Thymus (tissue), 11 donors: ENCODE data around the gene HARBI1. TPM values are rescaled to one million over a fixed set of nuclear protein-coding genes. Genes with fewer than 3 reads are reported as not detected.

Experiments
- DNase-seq, 9 donors: peaks; one replicate each; pipeline ENCODE4 v3.0.0-alpha.2; 2013; ENCODE audit warnings: low spot score in 9 of 9, low read depth in 6 of 9, missing footprints in 1 of 9
- H3K27ac ChIP-seq, 2 donors: one replicate each; pipeline ENCODE4 v1.5.1; 2013; ENCODE audit warnings: control low read depth in 1 of 2, low read depth in 1 of 2, low read length in 1 of 2, mild to moderate bottlenecking in 1 of 2, moderate library complexity in 1 of 2
- H3K27me3 ChIP-seq, 2 donors: one replicate each; pipeline ENCODE4 v1.5.1; 2013; ENCODE audit warnings: low read length in 1 of 2; ENCODE audit not compliant: control insufficient read depth in 2 of 2, insufficient read depth in 1 of 2
- H3K36me3 ChIP-seq, 2 donors: one replicate each; pipeline ENCODE4 v1.5.1; 2013; ENCODE audit warnings: low read length in 1 of 2, mild to moderate bottlenecking in 1 of 2, moderate library complexity in 1 of 2; ENCODE audit not compliant: control insufficient read depth in 2 of 2, insufficient read depth in 2 of 2
- H3K4me1 ChIP-seq, 2 donors: one replicate each; pipeline ENCODE4 v1.5.1; 2013; ENCODE audit warnings: low read length in 2 of 2; ENCODE audit not compliant: control insufficient read depth in 2 of 2, insufficient read depth in 2 of 2
- H3K4me3 ChIP-seq, 2 donors: one replicate each; pipeline ENCODE4 v1.5.1; 2013; ENCODE audit warnings: low read length in 2 of 2, control low read depth in 1 of 2, mild to moderate bottlenecking in 1 of 2
- H3K9me3 ChIP-seq, 2 donors: one replicate each; pipeline ENCODE4 v1.5.1; 2013; ENCODE audit warnings: low read length in 1 of 2, mild to moderate bottlenecking in 1 of 2; ENCODE audit not compliant: control insufficient read depth in 2 of 2, insufficient read depth in 1 of 2
- WGBS: extraction: QIAGEN DNeasy Blood & Tissue Kit; methylation state at CpG from one replicate; pipeline ENCODE4 v1.1.7; 2013; 5-methylcytosine and 5-hydroxymethylcytosine counted together
- polyA plus RNA-seq: library from polyadenylated mRNA; stranded (reverse); fragments of 200-250 nt; gene quantifications from one replicate; pipeline ENCODE4 v1.2.3, GENCODE V29; 2013
- total RNA-seq: library from RNA; stranded (reverse); fragments of 120-200 nt; gene quantifications from one replicate; pipeline ENCODE4 v1.2.4, GENCODE V29; 2013
- donor health status: healthy.

Gene HARBI1
- total and polyA plus RNA-seq, 2 donors, result 3.6 to 4.7 TPM

DNA sequence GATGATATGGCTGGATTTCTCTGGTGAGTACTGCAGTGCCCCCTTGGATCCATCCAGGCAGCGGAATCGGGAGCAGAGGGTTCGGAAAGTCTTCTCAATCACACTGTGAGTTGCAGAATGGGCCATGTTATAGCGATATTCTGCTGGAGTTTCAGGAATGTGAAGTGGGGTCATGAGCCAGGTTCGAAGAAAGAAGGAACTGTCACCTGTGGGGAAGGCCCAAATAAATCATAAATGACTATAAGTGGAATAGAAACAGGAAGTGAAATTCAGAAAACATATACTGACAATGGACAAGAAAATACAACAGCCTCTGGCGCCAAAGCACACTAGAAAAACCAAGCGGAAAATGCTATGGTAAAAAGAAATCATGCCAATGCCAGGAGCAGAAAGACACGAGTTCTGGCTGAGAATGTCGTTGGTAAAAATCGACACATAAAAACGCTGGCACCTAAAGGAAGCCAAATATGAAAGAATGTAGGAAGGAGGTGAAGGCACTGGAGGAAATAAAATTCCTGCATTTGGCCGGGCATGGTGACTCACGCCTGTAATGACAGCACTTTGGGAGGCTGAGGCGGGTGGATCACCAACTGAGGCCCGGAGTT is 13.2 kb downstream of the HARBI1 start:
- Histone ChIP-seq H3K36me3 (peaks cover 4 to 8% of the 10 kb centered on the region in 2 donors), H3K9me3 (no peaks in the 10 kb centered on the region), H3K27me3 (no peaks in the 10 kb centered on the region), H3K4me1 (no peaks in the 10 kb centered on the region), H3K27ac (no peak overlapping the region), H3K4me3 (no peak overlapping the region)
- DNase-seq, result no peak
- WGBS, result 92% methylated on average over 15 of the region's 15 CpGs

DNA sequence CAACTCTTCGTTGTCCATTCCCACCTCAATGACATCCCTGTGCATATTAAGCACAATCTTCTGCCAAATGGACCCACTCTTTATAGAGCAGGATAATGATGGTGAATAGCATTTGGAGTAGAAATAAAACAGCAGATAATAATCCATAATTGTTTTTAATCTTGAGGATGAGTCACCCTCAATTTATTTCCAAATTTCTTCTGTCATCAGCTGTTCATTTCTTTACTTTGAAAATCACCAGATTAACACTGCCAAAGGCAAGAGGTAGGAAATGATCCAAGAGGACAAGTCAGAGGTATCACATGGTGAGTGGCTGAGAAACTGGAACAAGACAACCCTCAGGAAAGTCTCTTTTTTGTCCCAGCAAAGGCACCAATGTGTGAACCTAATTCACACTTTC is 15.9 kb downstream of the HARBI1 start:
- Histone ChIP-seq H3K4me1 (no peaks in the 10 kb centered on the region), H3K4me3 (no peak overlapping the region), H3K36me3 (peaks cover 4 to 8% of the 10 kb centered on the region in 2 donors), H3K27ac (no peak overlapping the region), H3K27me3 (no peaks in the 10 kb centered on the region), H3K9me3 (no peaks in the 10 kb centered on the region)
- no peak for DNase-seq
- WGBS, result 97% methylated on average over 1 of the region's 1 CpG

DNA sequence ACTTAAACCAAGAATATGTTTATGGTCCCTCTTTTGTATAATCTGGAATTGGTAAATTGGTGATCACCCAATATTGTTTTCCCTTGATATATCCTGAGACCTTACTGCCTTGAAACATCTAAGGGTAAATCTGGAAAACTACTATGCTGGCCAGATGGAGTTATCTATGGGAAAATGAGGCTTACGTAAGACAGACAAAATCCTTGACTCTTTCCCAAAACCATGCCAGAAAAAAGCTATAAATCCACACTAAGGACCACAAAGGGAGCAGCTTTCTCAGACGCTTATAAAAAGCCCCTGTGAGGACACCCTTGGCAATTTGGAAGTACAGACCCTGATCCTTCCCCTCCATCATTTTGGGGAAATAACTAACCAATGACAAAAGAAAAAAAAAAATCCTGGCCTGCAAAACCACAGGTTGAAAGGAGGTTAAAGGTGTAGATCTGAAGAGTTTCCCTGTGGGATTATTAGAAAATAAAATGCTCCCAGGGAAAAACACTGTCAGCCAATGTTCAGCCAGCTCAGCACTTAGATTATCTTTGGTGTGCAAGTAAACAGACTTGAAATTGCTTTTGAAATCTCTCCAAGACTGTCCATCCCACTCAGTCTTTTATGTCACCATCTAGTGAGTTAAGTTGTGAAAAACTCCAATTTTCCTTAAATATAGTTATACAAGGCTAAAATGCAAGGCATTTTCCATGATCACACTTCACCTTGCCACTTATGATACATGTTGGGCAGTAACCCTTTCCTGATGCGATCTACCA is 16.6 kb downstream of the HARBI1 start:
- Histone ChIP-seq H3K27ac (no peak overlapping the region), H3K4me1 (no peaks in the 10 kb centered on the region), H3K9me3 (no peaks in the 10 kb centered on the region), H3K27me3 (no peaks in the 10 kb centered on the region), H3K4me3 (no peak overlapping the region), H3K36me3 (peaks cover 4 to 8% of the 10 kb centered on the region in 2 donors)
- no peak for DNase-seq
- 98% methylated on average over 3 of the region's 3 CpGs for WGBS

- no peak overlapping the region for H3K27ac ChIP-seq
These were observed 17.5 kb downstream of the HARBI1 start for GRCh38 chr11:46599340-46600193.

GRCh38 chr11:46597609-46598219 is 19.3 kb downstream of the HARBI1 start:
- WGBS, result 98% methylated on average over 6 of the region's 6 CpGs
- no peaks in the 10 kb centered on the region for H3K27me3 ChIP-seq
- no peaks in the 10 kb centered on the region for H3K9me3 ChIP-seq

More at GRCh38 chr11:46599340-46600193, 17.5 kb downstream of the HARBI1 start:
- no peaks in the 10 kb centered on the region for H3K4me1 ChIP-seq
- H3K27me3 ChIP-seq, result no peaks in the 10 kb centered on the region
- H3K4me3 ChIP-seq, result no peak overlapping the region
- H3K9me3 ChIP-seq, result no peaks in the 10 kb centered on the region
- DNase-seq, result no peak
- H3K36me3 ChIP-seq, result peaks cover 4 to 8% of the 10 kb centered on the region in 2 donors
- 97% methylated on average over 8 of the region's 8 CpGs for WGBS

DNA sequence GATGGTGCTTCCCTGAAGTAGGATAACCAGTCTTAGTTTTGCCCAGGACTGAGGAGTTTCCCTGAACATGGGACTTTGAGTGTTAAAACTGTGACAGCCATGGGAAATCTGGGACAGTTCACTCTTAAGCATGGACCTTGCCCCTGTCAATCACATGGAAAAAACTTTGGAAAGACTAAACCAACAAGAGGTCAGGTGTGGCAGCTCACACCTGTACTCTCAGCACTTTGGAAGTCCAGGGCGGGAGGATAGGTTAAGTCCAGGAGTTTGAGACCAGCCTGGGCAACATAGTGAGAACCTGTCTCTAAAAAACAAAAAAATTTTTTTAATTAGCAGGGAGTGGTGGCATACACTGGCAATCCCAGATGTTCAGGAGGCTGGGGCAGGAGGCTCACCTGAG is 19.9 kb downstream of the HARBI1 start:
- no peaks in the 10 kb centered on the region for H3K9me3 ChIP-seq
- no peak overlapping the region for H3K27ac ChIP-seq
- no peak for DNase-seq
- H3K27me3 ChIP-seq, result no peaks in the 10 kb centered on the region
- no peak overlapping the region for H3K4me3 ChIP-seq
- H3K4me1 ChIP-seq, result peaks cover 13 to 14% of the 10 kb centered on the region in 2 donors
- H3K36me3 ChIP-seq, result no peaks in the 10 kb centered on the region
- 96% methylated on average over 1 of the region's 1 CpG for WGBS

More at GRCh38 chr11:46597609-46598219, 19.3 kb downstream of the HARBI1 start:
- no peak overlapping the region for H3K4me3 ChIP-seq
- peaks cover 9% of the 10 kb centered on the region in 2 donors for H3K4me1 ChIP-seq
- no peak for DNase-seq
- H3K36me3 ChIP-seq, result no peaks in the 10 kb centered on the region
- H3K27ac ChIP-seq, result no peak overlapping the region

- no peak for DNase-seq
- Histone ChIP-seq H3K27me3 (no peaks in the 10 kb centered on the region), H3K4me3 (no peak overlapping the region), H3K27ac (no peak overlapping the region), H3K9me3 (no peaks in the 10 kb centered on the region), H3K4me1 (peaks cover 13 to 21% of the 10 kb centered on the region in 2 donors), H3K36me3 (no peaks in the 10 kb centered on the region)
- 98% methylated on average over 10 of the region's 10 CpGs for WGBS
These were observed 22.2 kb downstream of the HARBI1 start for GRCh38 chr11:46594785-46595184.

- 69% methylated on average over 3 of the region's 3 CpGs for WGBS
- Histone ChIP-seq H3K9me3 (no peaks in the 10 kb centered on the region), H3K27ac (peak overlapping the region; percentile 55 to 84), H3K4me1 (peaks cover 13 to 21% of the 10 kb centered on the region in 2 donors), H3K27me3 (no peaks in the 10 kb centered on the region), H3K36me3 (no peaks in the 10 kb centered on the region), H3K4me3 (peak overlapping the region; percentile 84 to 99)
- no peak for DNase-seq
These were observed 22.7 kb downstream of the HARBI1 start for GRCh38 chr11:46594374-46594700.
